IPS-18c (cell line): ENCODE results near the gene CROT.

Experiments
- H3K4me3 ChIP-seq: 2 replicates; pipeline ENCODE4 v1.7.0; 2013; ENCODE audit warnings: low read depth, mild to moderate bottlenecking, low read length, moderate library complexity; ENCODE audit not compliant: insufficient read depth
- H3K9me3 ChIP-seq: one replicate; pipeline ENCODE4 v1.6.1; 2013; ENCODE audit warnings: mild to moderate bottlenecking, low read length, moderate library complexity; ENCODE audit not compliant: control insufficient read depth, insufficient read depth

The CROT gene

DNA sequence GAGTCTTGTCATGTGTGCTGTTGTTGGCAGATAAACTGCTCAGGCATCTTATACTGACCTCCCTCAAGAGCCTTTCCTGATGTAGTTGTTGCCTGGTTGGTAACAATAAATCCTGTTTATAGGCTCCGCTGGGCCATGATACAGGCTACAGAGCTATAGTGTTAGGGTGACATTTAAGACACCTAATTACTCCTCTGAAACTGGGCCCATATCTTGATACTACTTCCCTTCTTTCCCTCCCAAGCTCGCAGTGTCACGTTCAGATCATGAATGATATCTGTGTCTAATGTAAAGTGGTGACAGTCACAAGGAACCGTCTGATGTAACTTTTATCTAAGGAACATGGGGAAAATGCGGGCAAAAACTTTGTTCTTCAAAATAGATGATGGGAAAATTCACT is 35.4 kb downstream of the CROT start:
- no peaks in the 10 kb centered on the region for H3K9me3 ChIP-seq
- no peak overlapping the region for H3K4me3 ChIP-seq

- Histone ChIP-seq H3K4me3 (no peak overlapping the region), H3K9me3 (no peaks in the 10 kb centered on the region)
These were observed 45.7 kb downstream of the CROT start for GRCh38 chr7:87391020-87391701.

GRCh38 chr7:87395442-87396020 is 50.1 kb downstream of the CROT start:
- H3K4me3 ChIP-seq, result no peak overlapping the region

DNA sequence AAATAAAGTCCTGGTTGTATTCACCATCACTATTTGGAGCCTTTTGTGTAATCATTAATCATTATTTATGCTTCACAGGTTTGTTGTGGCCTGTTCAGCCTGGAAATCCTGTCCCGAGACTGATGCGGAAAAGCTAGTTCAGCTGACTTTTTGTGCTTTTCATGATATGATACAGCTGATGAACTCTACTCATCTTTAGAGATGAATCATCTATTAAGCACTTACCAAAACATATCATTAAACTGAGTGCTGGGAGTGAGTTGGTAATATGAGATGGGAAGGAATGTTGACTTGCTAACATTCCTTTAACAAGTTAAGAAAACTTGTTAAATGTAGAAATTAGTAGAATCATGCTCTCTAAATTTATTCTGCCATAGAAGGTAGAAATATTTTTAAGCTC is 53.0 kb downstream of the CROT start:
- no peak overlapping the region for H3K4me3 ChIP-seq
- H3K9me3 ChIP-seq, result no peaks in the 10 kb centered on the region

More at GRCh38 chr7:87395442-87396020, 50.1 kb downstream of the CROT start:
- H3K9me3 ChIP-seq, result no peaks in the 10 kb centered on the region

GRCh38 chr7:87404674-87405073 is 59.2 kb downstream of the CROT start:
- no peaks in the 10 kb centered on the region for H3K9me3 ChIP-seq
- no peak overlapping the region for H3K4me3 ChIP-seq

- no peak overlapping the region for H3K4me3 ChIP-seq
- H3K9me3 ChIP-seq, result no peaks in the 10 kb centered on the region
These were observed 65.7 kb downstream of the CROT start for GRCh38 chr7:87411186-87411585.

- Histone ChIP-seq H3K9me3 (no peaks in the 10 kb centered on the region), H3K4me3 (no peak overlapping the region)
These were observed 67.6 kb downstream of the CROT start for GRCh38 chr7:87413029-87413428.

- H3K4me3 ChIP-seq, result no peak overlapping the region
- no peaks in the 10 kb centered on the region for H3K9me3 ChIP-seq
These were observed 68.7 kb downstream of the CROT start for GRCh38 chr7:87413951-87414793.

- H3K9me3 ChIP-seq, result no peaks in the 10 kb centered on the region
- H3K4me3 ChIP-seq, result no peak overlapping the region
These were observed 69.3 kb downstream of the CROT start for GRCh38 chr7:87414794-87415188.

DNA sequence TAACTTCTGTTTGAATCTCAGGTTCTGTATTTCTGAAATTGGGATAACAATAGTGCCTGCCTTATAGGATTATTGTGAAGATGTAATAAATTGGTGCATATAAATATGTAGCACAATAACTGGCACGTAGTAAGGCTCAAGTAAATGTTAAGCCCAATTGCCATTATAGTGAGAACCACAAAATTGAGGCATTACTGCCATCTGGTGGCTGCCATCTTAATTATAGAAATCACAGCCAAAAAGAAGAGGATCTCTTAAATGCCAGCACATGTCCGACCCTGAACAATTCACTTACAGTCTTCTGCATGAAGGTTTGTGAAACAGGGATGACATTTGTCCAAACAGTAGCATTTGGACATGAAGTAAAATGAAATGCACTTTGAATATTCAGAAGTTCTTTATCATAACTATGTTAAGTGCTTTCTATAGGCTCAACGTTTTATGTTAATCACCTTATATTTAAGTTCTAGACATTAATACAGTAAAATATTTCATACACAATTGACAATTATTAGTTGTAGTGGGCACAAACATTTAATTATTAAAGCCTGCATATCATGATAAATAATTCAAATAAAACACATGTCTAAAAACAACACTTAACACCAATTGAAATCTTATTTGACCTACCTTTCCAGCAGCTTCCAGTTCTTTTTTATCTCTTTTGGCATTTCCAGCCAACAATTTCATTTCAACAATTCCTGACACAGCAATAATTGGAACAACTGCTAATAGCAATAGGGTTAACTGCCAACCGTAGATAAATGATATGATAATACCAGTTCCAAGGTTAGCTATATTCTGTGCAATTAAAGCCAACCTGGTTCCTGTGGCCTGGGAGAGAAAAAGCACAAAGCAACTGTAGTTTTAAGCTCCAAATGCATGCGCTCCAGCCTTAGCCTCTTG is 71.5 kb downstream of the CROT start:
- no peak overlapping the region for H3K4me3 ChIP-seq
- no peaks in the 10 kb centered on the region for H3K9me3 ChIP-seq

DNA sequence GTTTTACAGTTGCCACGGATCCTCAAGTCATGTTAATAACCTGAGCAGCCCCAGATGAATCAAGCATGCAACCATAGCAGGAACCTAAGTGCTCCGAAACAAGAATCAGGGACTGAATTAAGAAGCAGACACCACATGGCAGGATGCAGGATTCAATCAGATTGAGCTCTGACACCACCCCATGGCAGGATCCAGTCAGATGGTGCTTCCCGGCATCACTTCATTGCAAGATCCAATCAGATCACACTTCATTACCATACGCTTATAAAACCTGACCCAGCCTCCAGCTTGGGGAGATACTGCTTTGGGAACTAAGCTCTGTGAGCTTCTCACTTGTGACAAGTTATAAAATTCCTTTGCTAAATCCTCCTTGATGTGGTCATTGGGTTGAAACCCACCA is 74.7 kb downstream of the CROT start:
- Histone ChIP-seq H3K4me3 (no peak overlapping the region), H3K9me3 (no peaks in the 10 kb centered on the region)

DNA sequence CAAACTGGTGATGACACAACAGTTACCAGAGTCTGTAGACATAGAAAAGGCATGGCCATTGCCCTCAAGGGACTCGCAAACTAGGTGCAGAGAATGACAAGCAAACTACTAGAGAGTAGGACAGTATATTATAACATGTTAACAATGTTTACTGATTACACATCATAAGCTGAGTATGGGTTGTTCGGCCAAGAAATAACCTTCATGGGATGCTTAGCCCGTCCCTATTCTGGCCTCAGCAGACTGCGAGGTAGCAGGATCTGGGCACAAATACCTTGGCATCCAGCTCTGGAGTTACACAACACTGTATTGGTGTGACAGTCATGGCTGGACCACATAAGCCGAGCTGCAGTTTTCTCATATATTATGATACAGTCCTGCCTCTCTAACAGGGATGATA is 78.6 kb downstream of the CROT start:
- no peaks in the 10 kb centered on the region for H3K9me3 ChIP-seq
- no peak overlapping the region for H3K4me3 ChIP-seq

DNA sequence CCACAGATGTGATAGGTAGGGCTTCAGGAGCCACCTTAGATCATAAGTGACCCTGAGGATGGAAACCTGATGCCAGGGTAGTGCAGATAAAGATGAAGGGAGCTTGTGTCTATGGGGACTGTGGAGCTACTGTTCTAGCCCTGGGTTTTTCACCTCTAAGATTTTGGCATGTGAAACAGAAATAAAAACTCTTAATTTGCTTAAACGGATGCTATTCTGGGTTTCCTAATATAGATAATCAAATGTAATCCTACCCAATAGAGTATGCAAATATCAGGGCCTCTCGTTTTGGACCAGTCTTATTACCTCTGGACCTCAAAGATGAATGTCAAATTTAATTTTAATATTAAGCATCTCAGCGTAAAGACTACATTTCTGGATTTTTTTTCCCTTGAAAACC is 80.7 kb downstream of the CROT start:
- Histone ChIP-seq H3K9me3 (no peaks in the 10 kb centered on the region), H3K4me3 (no peak overlapping the region)

DNA sequence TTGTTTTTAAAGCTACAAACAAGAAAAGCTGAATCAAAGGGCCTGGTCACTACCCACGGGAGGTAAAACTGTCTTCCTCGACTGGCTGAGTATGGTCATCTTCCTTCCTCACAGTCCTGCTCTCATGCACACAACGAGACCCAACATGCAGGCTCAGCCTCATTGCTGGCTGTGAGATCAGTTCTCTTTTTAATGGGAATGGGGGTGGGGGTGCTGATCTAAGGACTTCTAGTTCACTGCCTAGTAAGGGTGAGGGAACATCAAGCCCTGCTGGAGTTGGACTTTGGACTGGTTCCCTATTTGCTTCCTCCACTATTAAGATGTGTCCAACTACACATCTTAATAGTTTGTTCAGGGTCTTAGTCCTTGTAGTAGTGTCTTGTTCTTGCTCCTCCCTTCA is 81.8 kb downstream of the CROT start:
- no peak overlapping the region for H3K4me3 ChIP-seq
- H3K9me3 ChIP-seq, result no peaks in the 10 kb centered on the region

GRCh38 chr7:87432536-87432935 is 87.1 kb downstream of the CROT start:
- Histone ChIP-seq H3K4me3 (no peak overlapping the region), H3K9me3 (no peaks in the 10 kb centered on the region)

- no peak overlapping the region for H3K4me3 ChIP-seq
- H3K9me3 ChIP-seq, result no peaks in the 10 kb centered on the region
These were observed 90.1 kb downstream of the CROT start for GRCh38 chr7:87435546-87435945.

DNA sequence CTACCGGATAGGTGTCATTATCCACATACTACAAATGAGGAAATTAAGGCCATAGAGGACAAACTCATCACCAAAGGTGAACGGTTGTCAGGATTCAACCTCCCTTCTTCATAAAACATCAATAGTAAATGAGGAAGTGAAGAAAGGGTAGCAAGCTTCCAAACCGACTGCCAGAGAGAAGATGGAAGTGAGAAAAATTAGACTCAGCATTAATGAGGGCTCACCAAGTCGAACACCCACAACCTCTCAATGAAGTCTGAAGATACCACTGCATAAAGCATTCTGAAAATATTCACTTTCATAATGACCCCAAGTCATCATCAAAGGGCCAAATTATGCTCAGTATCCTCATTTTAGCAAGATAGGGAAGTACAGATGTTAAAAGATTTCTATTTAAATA is 100.4 kb downstream of the CROT start:
- Histone ChIP-seq H3K9me3 (no peaks in the 10 kb centered on the region), H3K4me3 (no peak overlapping the region)
